ENCODE results near the gene TPRN. TPM values are rescaled to one million over a fixed set of nuclear protein-coding genes. Genes with fewer than 3 reads are reported as not detected.

Gene TPRN
- total RNA-seq, 1 donor from 2014 or later = 20.7 TPM

- no peak for DNase-seq (ENCODE audit: low spot score, unreplicated experiment)
- H3K27ac Mint-ChIP-seq = no peak overlapping the region
- H3K9me3 Mint-ChIP-seq (ENCODE audit: low read depth) = no peaks in the 10 kb centered on the region
- no peak for TF ChIP-seq CTCF (IDR thresholded peaks at IDR 0.05; ENCODE audit: unreplicated experiment)
- H3K4me1 Mint-ChIP-seq (ENCODE audit: low read depth) = no peaks in the 10 kb centered on the region
- peaks cover 25% of the 10 kb centered on the region for H3K27me3 Mint-ChIP-seq
- H3K36me3 Mint-ChIP-seq (ENCODE audit: insufficient read depth) = no peaks in the 10 kb centered on the region
- no peak overlapping the region for H3K4me3 Mint-ChIP-seq (ENCODE audit: low read depth)
Measured at GRCh38 chr9:137171149-137171900, 29.2 kb downstream of the TPRN start.

- no peak for DNase-seq (ENCODE audit: low spot score, unreplicated experiment)
- H3K27me3 Mint-ChIP-seq = peaks cover 25% of the 10 kb centered on the region
- no peaks in the 10 kb centered on the region for H3K36me3 Mint-ChIP-seq (ENCODE audit: insufficient read depth)
- H3K27ac Mint-ChIP-seq = no peak overlapping the region
- no peaks in the 10 kb centered on the region for H3K9me3 Mint-ChIP-seq (ENCODE audit: low read depth)
- TF ChIP-seq CTCF (IDR thresholded peaks at IDR 0.05; ENCODE audit: unreplicated experiment) = no peak
- H3K4me3 Mint-ChIP-seq (ENCODE audit: low read depth) = no peak overlapping the region
- H3K4me1 Mint-ChIP-seq (ENCODE audit: low read depth) = no peaks in the 10 kb centered on the region
Measured at GRCh38 chr9:137170486-137171148, 29.9 kb downstream of the TPRN start.

GRCh38 chr9:137169896-137170358, 30.6 kb downstream of the TPRN start, which contains the start of gene LRRC26:
LRRC26 (minus strand) TSS chr9:137170051; CDS start chr9:137169943, 108 bp downstream.
- no peaks in the 10 kb centered on the region for H3K36me3 Mint-ChIP-seq (ENCODE audit: insufficient read depth)
- no peak for DNase-seq (ENCODE audit: low spot score, unreplicated experiment)
- peak within 1 kb of the TSS; percentile 55 for H3K4me3 Mint-ChIP-seq (ENCODE audit: low read depth)
- no peak for TF ChIP-seq CTCF (IDR thresholded peaks at IDR 0.05; ENCODE audit: unreplicated experiment)
- no peaks in the 10 kb centered on the region for H3K4me1 Mint-ChIP-seq (ENCODE audit: low read depth)
- H3K27me3 Mint-ChIP-seq = peaks cover 32% of the 10 kb centered on the region
- H3K27ac Mint-ChIP-seq = no peak within 1 kb of the TSS
- no peaks in the 10 kb centered on the region for H3K9me3 Mint-ChIP-seq (ENCODE audit: low read depth)

GRCh38 chr9:137168904-137169856, 31.4 kb downstream of the TPRN start:
- no peaks in the 10 kb centered on the region for H3K36me3 Mint-ChIP-seq (ENCODE audit: insufficient read depth)
- TF ChIP-seq CTCF (IDR thresholded peaks at IDR 0.05; ENCODE audit: unreplicated experiment) = no peak
- no peaks in the 10 kb centered on the region for H3K9me3 Mint-ChIP-seq (ENCODE audit: low read depth)
- H3K27ac Mint-ChIP-seq = no peak overlapping the region
- H3K4me3 Mint-ChIP-seq (ENCODE audit: low read depth) = peak overlapping the region; percentile 55
- peaks cover 37% of the 10 kb centered on the region for H3K27me3 Mint-ChIP-seq
- peak; percentile 49 for DNase-seq (ENCODE audit: low spot score, unreplicated experiment)
- no peaks in the 10 kb centered on the region for H3K4me1 Mint-ChIP-seq (ENCODE audit: low read depth)

- Mint-ChIP-seq H3K36me3 (ENCODE audit: insufficient read depth) (no peaks in the 10 kb centered on the region), H3K27me3 (peaks cover 40% of the 10 kb centered on the region), H3K4me3 (ENCODE audit: low read depth) (no peak overlapping the region), H3K4me1 (ENCODE audit: low read depth) (no peaks in the 10 kb centered on the region), H3K27ac (no peak overlapping the region), H3K9me3 (ENCODE audit: low read depth) (no peaks in the 10 kb centered on the region)
- no peak for TF ChIP-seq CTCF (IDR thresholded peaks at IDR 0.05; ENCODE audit: unreplicated experiment)
- DNase-seq (ENCODE audit: low spot score, unreplicated experiment) = no peak
Measured at GRCh38 chr9:137168573-137168903, 32.0 kb downstream of the TPRN start.

Measured in progenitor cell of endocrine pancreas (in vitro differentiated cells).